GM12801 (cell line): ENCODE measurements around the gene MAGEB6.

Source experiments
- TF ChIP-seq, protein P1 (sequence below): IDR thresholded peaks from one replicate; pipeline ENCODE4 v1.5.1; 2011; ENCODE audit warnings: control low read depth; ENCODE audit not compliant: insufficient read length; ENCODE audit errors: extremely low read depth

MAGEB6 gene, protein sequence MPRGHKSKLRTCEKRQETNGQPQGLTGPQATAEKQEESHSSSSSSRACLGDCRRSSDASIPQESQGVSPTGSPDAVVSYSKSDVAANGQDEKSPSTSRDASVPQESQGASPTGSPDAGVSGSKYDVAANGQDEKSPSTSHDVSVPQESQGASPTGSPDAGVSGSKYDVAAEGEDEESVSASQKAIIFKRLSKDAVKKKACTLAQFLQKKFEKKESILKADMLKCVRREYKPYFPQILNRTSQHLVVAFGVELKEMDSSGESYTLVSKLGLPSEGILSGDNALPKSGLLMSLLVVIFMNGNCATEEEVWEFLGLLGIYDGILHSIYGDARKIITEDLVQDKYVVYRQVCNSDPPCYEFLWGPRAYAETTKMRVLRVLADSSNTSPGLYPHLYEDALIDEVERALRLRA

DNA sequence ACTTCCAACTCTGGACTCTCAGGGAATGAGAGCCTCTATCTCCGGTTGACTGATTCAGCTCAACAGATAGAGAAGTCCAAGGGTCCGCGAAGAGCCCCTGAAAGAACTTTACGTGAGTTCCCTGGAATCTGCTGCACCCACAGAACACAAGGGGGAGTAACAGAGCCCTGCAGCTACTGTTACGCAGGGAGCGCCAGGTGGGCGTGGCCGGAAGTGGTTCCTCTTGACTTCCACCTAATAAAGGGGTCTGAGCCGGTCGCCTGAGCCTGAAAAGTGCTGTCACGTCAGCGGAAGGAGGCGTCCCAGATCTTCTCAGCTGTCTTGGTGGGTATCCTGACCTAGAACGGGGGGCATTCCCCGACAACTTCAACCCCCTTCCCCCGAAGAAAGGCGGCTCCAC lies at the start of gene MAGEB6:
Gene MAGEB6 (plus strand): TSS at position 237 of the 400 bp plus-strand sequence. CDS start 1,407 bp downstream, outside the sequence.
- TF ChIP-seq, protein P1, sequence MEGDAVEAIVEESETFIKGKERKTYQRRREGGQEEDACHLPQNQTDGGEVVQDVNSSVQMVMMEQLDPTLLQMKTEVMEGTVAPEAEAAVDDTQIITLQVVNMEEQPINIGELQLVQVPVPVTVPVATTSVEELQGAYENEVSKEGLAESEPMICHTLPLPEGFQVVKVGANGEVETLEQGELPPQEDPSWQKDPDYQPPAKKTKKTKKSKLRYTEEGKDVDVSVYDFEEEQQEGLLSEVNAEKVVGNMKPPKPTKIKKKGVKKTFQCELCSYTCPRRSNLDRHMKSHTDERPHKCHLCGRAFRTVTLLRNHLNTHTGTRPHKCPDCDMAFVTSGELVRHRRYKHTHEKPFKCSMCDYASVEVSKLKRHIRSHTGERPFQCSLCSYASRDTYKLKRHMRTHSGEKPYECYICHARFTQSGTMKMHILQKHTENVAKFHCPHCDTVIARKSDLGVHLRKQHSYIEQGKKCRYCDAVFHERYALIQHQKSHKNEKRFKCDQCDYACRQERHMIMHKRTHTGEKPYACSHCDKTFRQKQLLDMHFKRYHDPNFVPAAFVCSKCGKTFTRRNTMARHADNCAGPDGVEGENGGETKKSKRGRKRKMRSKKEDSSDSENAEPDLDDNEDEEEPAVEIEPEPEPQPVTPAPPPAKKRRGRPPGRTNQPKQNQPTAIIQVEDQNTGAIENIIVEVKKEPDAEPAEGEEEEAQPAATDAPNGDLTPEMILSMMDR = no peak

DNA sequence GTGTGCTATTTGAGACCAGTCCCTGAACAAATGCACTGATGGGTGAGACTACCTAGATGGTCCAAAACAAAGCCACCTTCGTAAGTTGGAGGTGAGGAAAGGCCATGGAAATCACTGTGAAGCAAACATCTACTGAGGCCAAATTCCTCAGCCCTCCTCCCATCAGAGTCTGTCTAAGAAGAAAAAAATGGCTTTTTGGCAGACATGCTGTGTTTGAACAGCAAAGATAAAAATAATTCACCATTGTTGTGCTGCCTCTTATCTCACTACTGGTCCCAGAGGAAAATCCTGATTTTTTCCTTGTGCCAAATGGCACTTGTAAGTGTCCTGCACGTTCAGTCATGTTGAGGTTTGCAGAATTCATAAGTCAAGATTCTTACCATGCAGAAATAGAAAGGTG lies 46.2 kb upstream of the MAGEB6 start:
- TF ChIP-seq, protein P1 = no peak

DNA sequence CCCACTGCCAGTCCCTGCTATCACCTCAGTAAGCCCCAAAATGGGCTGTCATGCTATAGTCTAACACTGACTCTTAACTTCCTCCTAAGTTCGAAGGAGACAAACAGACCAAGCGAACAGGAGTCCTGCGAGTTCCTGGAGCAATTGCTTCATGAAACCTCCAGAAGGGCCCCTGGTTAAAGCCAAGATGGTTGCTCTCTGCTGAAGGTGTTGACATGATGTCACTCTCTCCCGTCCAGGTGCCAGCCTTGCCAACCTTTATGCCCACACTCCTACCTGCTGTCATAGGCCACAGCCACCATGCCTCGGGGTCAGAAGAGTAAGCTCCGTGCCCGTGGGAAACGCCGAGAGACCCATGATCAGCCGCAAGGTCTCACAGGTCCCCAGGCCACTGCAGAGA lies 31.9 kb upstream of the MAGEB6 start, which contains the start of gene MAGEB6B:
Gene MAGEB6B (plus strand): TSS at position 301 of the 400 bp plus-strand sequence. CDS start 0 bp downstream, at position 301.
- TF ChIP-seq, protein P1 = no peak

DNA sequence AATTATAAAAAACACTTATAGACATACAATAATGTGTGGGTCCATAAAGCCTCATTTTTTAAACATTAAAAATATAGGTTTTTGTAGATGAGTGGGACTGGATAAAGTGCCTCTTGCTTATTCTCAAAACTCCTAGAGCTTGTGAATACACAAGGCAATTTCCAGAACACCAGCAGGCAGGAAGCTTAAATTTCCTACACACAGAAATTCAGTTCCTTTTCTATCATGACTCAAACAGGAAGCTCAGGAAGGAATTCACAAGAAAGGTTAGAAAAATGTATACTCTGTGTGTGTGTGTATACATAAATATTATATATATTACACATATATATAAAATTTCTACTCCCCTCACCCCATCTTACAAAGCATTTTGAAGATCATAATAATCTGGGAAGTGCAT lies 11.3 kb downstream of the MAGEB6 start:
- TF ChIP-seq, protein P1 = no peak

DNA sequence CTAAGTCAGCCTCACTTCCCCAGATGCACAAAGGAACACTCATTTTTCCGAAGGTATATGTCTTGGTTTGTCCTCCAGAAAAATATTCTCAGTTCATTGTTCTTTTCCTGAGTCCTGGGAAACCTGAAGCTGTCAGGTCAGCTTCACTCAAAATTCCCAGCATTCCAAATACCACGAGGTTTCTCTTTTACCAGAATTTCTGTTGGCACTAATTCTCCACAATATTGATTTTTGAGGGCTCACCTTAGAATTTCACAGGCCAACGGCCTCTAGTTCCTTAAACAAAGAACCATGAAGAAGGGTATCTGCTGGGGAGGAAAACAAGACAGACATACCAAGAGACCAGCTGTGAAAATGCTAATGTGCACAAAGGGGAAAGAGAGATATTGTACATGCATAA lies 15.8 kb downstream of the MAGEB6 start:
- TF ChIP-seq, protein P1 = no peak

DNA sequence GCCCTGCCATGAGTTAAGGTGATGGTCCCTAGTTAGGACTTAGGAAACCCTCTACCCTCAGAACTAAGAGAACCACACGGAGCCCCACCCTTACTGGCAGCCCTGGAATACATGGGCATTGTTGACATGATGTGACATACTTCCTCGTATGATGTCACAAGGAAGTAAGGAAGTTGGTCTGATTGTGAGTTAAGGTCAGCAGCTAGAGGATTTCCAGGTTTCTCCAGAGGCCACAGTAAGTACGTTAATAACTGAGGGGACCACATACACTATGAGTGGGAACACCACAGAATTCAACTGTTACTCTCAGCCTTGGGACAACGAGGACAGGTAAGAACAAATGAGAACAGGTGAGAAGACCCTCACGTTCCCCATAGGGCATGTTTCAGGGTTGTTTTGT lies 23.6 kb downstream of the MAGEB6 start, which contains the start of gene MAGEB5:
Gene MAGEB5 (plus strand): TSS at position 301 of the 400 bp plus-strand sequence. CDS start 1,133 bp downstream, outside the sequence.
- TF ChIP-seq, protein P1 = no peak

DNA sequence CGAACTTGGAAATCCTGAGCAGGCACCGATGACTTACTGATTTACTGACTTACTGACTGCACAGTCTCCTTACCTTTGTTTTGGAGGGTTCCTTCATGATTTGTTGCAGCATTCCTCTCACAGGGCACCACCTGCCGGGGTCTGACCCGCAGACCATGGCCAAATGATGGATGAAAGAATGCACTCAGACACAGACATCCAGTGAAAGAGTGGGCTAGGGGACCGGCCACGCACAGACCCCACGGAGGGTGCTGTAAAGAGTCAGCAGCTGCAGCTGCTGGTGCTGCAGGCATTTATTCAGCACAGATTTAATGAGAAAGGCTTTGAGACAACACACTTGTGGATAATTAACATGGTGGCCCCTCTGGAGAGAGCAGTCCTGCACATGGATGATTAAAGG lies 27.1 kb downstream of the MAGEB6 start:
- TF ChIP-seq, protein P1 = no peak
